MM.1S (cell line): ENCODE measurements around the gene TBC1D19.

Source experiments
- CTCF ChIP-seq: fragments of 300-600 bp; sonication (generic); IDR thresholded peaks from 2 replicates; pipeline ENCODE4 v1.5.1; 2016; ENCODE audit warnings: antibody characterized with exemption, low read length, mixed read lengths
- EZH2 ChIP-seq: fragments of 300-600 bp; sonication (generic); optimal IDR thresholded peaks from 2 replicates; pipeline ENCODE3; 2017; ENCODE audit warnings: low read depth, mild to moderate bottlenecking, antibody characterized with exemption, low read length, mixed read lengths

GRCh38 chr4:26690506-26690905, 106.6 kb downstream of the TBC1D19 start:
- TF ChIP-seq EZH2 (no peak), CTCF (no peak)
